GM18861 (cell line): Measurements from ENCODE around the gene TNS2.

Experiments used
- ATAC-seq: cut with Tn5 transposase; IDR thresholded peaks from one replicate; pipeline ENCODE4 v1.9.1; 2021; ENCODE audit not compliant: unreplicated experiment

Gene TNS2

DNA sequence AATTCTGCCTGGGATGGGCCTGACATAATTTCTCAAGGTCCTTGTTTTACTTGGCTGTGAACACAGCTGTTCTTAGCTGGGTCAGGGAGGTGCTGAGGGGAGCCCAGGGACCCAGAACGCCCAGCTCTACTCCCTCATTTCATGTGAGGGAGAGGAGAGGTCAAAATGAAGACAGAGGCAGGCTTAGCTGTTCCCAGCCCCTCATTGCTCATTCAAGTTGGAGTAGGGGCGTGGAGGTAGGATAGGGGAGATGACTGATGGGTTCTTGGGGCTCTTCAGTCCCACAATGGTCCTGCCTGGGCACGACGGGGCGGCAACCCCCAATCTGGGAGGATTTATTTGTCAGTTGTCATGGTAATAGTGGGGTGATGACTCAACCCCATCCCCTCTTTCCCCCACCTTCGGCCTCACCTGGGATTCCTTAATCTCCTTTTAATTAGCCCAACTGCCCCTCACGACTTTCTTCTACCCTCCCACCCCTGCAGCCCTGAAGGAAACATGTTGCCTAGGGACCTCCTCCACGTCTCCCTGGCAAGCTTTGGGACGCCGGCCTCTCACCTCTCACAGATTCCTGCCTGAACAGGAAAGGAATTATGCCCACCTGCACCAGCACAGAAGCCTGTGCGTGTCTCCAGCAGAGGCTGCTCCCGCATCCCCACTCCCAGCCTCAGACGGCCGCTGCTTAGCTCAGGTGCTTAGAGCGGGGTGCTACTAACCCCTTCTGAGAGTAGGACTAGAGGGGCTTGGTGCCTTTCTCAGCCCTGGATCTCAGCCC, 19.1 kb downstream of the TNS2 start:
- no peak for ATAC-seq

DNA sequence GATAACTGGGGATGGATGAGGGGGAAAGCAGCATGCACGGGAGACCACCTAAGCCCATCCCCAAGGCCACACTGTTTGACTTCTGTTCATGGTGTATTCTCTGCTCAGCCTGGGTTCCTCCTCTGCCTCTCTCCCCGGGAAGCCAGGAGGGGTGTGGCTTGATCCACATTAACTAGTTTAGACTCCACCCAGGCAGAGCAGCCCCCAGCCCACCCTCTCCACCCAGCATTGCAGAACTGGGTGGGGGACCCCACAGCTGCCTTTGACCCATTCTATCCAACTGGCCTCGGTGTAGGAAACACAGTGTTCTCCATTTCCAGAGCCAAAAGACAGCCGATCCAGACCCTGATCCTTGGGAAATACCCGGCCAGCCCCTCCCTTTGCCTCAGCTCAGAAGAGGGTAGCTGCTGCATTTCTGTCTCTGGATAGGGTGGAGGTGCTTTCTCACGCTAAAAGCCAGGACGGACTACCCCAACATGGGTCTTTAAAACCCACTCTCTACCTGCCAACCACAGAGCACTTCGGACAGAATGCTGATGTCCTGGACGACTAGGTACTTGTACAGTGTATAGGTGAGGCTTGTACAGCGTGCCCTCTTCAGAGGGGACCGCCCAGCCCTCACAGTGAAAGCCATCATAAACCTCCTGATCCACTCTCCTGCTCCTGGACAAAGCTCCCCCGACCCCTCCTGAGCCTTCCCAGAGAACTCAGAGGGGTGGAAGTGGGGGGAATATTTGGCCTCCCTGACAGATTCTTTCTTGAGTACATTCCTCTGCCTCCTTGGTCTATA, 20.0 kb downstream of the TNS2 start:
- no peak for ATAC-seq

DNA sequence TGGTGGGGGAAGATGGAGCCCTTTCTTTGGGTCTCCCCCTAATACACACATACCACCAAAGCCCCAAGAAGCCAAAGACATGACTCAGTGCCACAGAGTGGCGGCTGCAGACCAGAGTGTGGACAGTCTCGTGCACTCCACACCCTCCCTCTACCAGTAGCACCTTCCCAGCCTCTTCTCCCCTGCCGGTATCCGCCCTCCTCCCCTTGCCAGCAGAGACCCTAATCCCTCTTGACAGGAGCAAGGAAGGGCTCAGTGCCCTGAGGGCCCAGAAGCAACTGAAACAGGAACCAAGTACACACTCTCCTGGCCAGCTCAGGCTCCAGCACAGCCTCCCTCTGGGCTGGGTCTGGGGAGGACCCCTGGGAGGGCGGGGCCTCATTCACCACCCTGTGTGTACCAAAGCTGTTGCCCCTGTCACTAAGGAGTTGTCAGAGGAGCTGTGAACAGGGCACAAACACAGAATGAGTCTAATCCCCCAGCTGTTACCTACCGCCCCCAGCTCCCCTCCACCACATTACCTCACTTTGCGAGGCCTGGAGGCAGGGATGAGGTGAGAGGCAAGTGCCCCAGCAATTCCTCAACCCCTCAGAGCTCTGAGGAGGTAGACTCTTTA, 21.1 kb downstream of the TNS2 start:
- no peak for ATAC-seq

DNA sequence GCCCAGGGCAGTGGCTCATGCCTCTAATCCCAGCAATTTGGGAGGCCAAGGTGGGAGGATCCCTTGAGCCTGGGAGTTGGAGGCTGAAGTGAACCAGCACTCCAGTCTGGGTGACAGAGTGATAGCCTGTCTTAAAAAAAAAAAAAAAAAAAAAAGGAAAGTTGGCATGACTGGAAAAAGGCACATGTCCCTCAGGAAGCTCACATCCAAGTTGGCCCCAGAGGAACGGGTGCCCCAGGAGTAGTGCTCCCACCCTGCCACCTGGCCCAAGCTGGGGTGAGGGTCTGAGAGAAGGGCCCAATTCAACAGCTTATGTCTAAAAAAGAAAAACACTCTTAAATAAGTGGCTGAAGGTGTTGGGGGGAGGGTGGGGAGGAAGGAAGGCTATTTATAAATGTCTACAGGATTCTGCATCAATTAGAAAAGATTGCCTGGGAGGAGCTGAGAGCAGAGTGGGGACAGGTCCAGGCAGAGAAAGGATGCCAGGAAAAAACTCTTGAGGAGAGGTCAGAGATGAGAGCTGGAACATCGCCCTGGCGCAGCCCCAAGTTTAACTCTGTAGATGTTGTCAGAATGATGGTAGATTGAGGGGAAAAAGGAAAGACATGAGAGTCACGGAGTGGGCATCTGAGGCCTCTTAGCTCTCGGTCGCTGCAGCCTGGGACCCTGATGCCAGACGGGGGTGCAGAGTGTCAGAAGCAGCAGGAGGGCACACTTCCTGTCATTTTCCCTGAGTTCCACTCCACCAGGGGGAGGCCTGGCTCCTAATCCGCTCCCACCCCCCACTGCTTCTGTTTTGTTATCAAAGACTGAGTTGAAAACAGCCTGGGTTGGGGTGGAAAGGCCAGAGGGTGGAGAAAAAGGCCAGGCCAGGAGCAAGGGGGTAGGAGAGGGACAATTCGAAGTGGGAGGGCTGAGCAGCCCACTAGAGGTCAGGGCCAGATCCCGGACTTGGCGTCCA, 22.0 kb downstream of the TNS2 start:
- no peak for ATAC-seq

DNA sequence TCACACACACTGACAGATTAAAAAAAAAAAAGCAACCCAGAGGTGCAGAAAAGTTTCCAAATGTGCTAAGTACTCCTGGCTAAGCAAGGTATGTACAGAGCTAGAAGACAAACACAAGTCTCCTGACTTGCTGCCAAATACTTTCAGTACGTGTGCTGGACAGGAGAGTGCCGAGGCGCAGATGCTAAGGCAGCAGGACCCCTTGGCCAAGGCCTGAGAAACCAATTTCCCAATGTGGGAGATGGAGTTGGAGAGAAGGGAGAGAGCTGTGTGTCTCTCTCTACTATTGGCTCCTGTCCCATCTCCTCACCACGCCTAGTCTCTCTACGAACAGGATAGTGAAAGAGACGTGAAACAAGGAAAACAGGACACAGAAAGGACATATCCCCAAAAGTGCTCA, 24.0 kb downstream of the TNS2 start:
- ATAC-seq, result no peak

DNA sequence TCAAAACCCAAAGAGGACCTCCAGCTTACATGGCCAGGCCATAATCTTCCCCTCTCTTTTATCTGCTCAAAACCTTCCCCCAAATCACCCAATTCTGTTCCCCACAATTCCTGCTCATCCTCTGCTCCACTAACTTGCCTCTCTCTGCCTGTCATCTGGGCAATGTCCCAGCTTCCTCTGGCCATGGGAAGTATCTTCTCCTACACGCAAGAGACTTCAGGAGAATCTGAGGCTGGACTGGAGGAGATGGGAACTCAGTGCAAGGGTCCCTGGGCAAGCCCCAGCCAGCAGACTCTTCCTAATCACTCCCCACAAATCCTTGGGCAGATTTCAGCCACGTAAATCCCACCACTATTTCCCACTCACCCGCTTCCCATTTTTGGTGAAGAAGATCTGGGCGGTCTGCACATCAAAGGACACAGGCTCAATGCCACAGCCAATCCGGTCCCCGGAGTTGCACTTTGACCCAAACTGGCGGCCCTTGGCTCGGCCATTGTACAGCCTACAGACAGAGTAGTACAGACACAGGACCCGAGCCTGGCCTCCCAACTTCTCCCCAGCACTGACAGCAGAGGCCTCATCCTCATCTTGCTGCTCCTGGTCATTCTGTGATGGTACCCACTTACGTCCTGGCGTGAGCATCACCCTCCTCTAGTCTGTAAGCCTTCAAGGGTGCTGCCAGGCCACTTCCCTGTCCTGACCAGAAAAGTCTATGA, 24.6 kb downstream of the TNS2 start:
- ATAC-seq, result no peak

DNA sequence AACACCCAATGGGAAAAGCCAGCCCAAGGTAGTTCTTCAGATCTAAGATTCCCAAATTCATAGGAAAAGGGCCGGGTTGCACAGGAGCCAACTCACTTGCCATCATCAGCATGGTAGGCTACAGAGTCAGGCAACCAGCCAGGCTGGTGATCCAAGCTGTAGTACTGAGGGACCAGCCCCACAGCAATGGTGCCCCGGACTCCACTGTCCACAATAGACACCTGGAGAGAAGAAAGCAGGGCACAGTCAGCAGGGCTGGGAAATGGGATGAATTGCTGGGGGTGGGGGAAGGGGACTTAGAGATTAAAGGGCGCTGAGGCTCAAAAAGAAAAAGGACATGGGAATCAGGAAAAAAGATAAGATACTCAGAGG, 25.1 kb downstream of the TNS2 start:
- ATAC-seq, result no peak

DNA sequence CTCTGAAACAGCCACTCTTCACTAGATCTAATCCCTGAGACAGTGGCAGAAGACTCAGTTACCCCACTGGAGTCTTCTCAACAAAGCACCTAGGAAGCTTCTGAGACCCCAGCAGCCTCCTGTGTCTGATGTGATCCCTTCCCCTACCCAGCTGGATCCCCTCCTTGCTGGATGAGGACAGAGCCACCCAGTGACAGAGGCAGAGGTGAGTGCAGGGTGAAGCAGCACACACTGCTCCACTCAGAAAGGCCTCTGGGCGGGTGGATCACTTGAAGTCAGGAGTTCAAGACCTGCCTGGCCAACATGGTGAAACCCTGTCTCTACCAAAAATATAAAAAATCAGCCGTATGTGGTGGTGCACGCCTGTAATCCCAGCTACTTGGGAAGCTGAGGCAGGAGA, 26.6 kb downstream of the TNS2 start:
- ATAC-seq, result no peak

DNA sequence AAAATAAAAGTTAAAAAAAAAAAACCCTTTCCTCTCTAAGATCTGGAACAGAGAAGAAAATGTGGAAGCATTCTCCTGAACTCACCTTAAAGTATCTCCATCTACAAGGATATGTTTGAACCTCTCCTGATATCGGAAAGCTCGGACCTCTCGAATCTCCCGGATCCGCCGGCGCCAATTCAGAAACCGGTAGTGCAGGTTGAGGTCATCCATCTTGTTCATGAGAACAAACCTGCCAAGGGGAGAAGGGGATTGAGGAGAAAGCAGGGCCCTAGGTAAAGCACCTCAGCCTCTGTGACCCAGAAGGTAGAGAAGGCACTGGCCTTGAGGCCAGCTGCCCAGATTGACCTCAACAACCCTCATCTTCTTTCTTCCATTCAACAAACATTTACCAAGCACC, 27.2 kb downstream of the TNS2 start:
- no peak for ATAC-seq

DNA sequence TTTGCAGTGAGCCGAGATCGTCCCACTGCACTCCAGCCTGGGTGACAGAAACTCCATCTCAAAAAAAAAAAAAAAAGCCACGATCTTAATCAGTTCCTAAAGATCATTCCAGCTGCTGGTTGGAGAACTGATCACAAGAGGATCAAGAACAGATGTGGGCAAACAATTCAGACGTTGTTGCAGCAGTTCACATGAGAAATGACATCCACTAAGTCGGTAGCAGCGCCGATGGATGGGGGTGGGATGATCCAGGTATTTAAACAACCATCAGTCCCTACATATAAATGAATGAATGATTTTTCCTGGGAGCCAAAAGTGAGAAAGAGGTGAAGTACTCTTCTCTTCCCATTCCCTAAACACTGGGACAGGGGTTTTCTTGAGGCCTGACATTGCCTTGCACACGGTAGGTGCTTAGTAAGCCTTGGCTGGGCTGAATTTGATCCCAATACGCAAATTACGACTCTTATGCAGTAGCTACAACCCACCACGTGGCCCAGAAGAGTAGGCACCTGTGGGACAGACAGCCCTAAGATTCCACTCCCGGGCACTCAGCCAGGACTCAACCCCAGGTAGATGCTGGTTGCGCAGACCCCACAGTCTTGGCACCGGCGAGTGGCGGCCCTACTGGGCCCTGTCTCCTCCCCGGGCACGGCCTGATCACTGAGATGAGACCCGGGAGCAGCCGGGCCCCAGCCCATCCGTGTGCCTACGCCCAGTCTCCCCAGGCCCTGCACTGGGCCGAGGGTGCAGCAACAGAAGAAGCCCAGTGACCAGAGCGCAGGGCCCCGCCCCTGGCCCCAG, 28.8 kb downstream of the TNS2 start:
- ATAC-seq, result peak; percentile 16

DNA sequence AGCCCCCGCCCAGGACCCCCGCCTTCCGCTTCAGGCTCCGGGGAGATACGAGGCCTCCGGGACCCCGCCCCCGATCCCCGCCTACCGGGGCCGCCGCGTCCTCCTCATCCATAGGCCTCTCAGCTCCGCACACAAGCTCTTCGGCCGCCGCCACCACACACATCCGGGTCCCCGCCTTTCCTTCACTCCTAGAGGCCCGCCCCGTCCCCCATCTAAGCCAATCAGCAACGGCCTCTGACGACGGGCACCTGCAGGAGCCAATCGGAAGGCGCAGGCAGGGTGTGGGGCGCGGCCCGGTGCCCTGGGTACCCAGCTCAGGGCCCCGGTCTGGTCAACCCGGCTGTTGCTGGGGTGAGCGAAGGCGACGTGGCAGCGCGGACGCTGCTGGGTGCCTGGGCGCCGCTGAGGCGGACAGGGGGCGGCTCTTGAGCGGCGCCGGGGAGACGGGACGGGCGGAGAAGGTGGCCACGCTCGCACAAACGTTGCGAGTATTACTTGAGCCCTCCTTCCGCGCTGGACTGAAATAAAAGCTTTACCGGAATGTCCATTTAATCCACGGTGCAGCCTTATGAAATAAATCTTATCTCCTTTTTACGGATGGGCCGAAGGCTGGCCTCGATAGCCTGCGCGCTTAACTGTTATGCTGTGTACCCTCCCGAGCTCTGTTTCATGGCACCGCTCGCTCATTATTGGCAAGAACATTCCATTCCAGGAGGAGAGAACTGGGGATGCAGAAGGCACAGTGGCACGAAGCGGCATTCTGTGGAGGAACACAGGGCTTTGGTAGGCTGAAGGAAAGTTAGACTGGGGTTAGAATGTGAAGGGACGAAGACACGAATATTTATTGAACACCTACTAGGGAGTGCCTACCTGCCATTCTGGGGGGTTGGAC, 29.6 kb downstream of the TNS2 start, which contains the start of gene SPRYD3:
SPRYD3 (minus strand) TSS at position 165 of the 892 bp plus-strand sequence; CDS start at position 108, 57 bp downstream.
- peak; percentile 98 for ATAC-seq

DNA sequence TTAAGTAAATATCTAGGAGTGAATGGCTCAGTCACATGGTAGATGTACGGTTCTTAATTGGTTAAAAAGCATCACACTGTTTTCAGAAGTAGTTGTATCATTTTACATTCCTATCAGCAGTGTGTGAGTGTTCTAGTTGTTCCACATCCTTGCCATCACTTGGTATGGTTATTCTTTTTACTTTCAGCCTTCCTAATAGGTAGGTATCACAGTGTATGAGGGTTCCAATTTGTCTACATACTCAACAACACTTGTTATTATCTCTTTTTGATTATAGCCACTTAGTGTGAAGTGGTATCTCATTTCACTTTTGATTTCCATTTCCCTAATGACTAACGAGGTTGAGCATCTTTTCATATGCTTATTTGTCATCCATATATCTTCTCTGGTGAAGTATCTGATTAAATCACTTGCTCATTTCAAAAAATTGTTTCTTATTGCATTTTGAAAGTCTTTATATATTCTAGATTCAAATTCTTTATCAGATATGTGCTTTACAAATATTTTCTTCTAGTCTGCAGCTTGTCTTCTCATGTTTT, 32.8 kb downstream of the TNS2 start:
- ATAC-seq, result no peak

DNA sequence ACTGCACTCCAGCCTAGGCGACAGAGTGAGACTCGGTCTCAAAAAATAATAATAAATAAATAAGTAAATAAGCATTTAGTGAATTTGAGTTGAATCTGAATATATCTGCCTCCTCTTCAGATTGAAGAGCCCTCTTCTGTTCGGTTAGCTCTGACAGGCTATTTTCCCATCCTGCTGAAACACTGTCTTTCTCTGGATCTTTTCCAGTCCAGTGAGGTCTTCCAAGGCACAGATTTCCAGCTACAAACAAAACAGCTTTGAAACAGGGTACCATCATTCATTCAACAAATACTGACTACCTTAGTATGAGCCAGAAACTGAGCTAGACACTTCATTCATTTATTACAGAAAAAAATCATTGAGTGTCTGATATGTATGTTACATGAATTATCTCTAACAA, 36.5 kb downstream of the TNS2 start:
- ATAC-seq, result no peak

DNA sequence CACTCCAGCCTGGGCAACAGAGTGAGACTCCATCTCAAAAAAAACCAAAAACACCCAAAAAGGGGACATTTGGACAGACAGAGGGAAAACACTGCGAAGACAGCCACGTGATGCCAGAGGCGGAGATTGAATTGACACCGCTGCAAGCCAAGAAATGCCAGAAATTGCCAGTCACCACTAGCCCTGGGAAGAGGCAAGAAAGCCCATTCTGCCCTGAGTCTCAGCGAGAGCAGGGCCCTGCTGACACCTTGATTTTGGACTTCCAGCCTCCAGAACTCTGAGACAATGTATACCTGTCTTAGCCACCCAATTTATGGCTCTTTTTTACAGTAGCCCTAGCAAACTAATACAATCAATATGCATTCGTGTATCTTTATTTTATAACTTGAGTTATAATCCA, 40.2 kb downstream of the TNS2 start:
- no peak for ATAC-seq

DNA sequence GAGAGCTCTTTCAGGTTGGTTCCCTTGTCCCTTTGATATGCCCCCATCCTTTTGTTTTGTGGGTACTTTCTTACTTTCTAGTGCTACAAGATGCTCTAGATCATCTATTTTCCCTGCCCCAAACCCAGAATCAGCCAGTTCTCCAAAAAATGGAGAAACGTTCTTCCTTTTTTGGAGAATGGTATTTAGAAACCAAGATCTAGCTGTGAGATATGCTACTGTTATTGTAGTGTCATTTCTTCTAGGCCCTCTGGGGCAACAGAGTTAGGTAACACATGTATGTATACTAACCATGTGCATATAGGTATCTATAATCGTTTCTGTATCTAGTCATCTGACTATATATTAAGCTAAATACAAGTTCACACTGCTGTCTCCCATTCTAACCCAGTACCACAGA, 40.7 kb downstream of the TNS2 start:
- no peak for ATAC-seq

DNA sequence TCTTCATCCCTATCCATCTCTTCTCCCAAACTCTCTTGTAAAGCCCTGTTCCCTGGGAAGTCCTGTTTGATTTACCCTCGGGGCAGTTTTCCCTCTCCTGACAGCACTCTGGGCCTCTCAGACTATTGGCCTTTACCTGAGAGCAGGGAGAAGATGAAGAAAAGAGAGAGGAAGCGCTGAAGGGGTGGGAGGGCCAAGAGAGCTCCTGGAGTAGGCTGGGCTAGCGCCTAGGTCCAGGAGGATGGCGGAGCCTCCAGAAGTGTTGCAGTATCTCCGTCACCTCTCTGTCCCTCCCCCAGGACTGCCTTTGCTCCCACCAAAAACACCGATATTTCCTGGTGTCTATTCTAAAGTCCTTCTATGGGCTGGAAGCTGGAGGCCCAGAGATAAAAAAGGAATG, 41.9 kb downstream of the TNS2 start:
- no peak for ATAC-seq

DNA sequence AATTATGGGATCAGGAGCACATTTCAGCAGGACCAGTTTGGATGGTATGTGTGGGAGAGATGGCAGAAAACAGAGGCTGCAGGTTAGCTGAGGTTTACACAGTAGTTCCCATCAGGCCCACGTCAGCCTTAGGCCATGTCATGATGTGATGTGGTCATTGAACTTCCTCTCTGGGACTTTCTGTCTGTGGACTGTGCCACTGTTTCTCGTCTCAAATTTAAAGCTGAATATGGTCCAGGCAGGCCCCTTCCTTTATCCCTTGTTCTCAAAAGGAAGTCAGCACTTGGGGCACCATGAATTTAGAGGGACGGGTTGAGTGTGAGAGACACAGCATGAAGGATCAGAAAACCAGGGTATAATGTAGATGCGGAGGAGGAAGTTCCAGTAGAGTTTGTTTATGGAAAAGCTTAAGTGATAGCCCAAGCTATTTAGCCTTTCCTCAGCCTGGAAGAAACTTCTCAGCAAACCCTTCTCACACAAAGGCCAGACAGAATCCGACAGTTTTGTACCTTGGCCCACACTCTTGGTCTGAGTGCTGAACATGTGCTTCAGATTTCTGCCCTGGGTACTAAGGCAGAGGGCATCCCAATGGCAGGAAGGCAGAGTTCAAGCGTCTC, 44.0 kb downstream of the TNS2 start:
- ATAC-seq, result no peak

DNA sequence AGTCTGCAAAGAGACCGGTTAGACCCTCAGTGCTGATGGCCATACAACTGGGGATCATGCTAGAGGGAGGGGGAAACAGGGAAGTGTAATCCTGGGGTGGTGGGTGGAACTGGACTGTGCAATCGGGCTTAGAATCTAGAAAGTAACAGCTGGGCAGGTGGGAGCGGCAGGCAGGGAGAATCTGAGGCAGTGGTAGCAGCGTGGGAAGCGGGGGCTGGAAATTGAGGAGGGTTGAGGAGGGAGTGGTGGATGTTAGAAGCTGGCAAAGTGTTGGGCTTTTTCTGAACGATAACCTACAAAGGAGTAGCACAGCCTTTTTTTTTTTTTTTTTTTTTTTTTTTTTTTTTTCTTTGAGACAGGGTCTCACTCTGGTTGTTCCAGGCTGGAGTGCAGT, 44.5 kb downstream of the TNS2 start:
- ATAC-seq, result no peak
